Activated CD4-positive, alpha-beta T cell treated with anti-CD3 and anti-CD28 coated beads, Interleukin-2, amount 50 U/mL, for 48 hours (primary cell): Measurements from ENCODE around the gene VWA7.

ENCODE experiments used
- DNase-seq, 2 experiments: peaks; one replicate each; pipeline ENCODE4 v3.0.0-alpha.2; 2020

Gene VWA7

GRCh38 chr6:31776485-31776988 is 591 bp downstream of the VWA7 start:
- DNase-seq, result peak in 1 of 2 experiments; percentile 22

- DNase-seq, result no peak
These were observed 1.3 kb downstream of the VWA7 start for GRCh38 chr6:31775633-31776484.

GRCh38 chr6:31775184-31775583 is 1.9 kb downstream of the VWA7 start:
- no peak for DNase-seq

- peak in 1 of 2 experiments; percentile 24 for DNase-seq
These were observed 5.2 kb downstream of the VWA7 start for GRCh38 chr6:31771992-31772358.

- no peak for DNase-seq
These were observed 6.3 kb downstream of the VWA7 start for GRCh38 chr6:31770860-31771259.

- DNase-seq, result peak; percentile 88 to 92
These were observed 7.3 kb downstream of the VWA7 start for GRCh38 chr6:31769684-31770371.

- no peak for DNase-seq
These were observed 8.5 kb downstream of the VWA7 start for GRCh38 chr6:31768363-31769257.

GRCh38 chr6:31767096-31767645 is 10.0 kb downstream of the VWA7 start:
- no peak for DNase-seq

GRCh38 chr6:31765910-31766794 is 11.0 kb downstream of the VWA7 start:
- no peak for DNase-seq

- DNase-seq, result no peak
These were observed 11.6 kb downstream of the VWA7 start for GRCh38 chr6:31765559-31765909.

GRCh38 chr6:31764198-31764597 is 12.9 kb downstream of the VWA7 start:
- DNase-seq, result no peak

GRCh38 chr6:31763619-31763940 is 13.5 kb downstream of the VWA7 start:
- DNase-seq, result no peak

- DNase-seq, result no peak
These were observed 14.1 kb downstream of the VWA7 start for GRCh38 chr6:31762878-31763618.

- no peak for DNase-seq
These were observed 14.8 kb downstream of the VWA7 start, which contains the start of gene SAPCD1 for GRCh38 chr6:31762356-31762755. SAPCD1 (plus strand) TSS chr6:31762656; CDS start chr6:31763055, 399 bp downstream.

GRCh38 chr6:31761343-31761742 is 15.8 kb downstream of the VWA7 start:
- DNase-seq, result no peak

GRCh38 chr6:31760790-31761189 is 16.3 kb downstream of the VWA7 start:
- DNase-seq, result no peak

GRCh38 chr6:31758281-31758680 is 18.8 kb downstream of the VWA7 start:
- DNase-seq, result no peak

- DNase-seq, result no peak
These were observed 24.3 kb downstream of the VWA7 start for GRCh38 chr6:31752739-31753319.

- DNase-seq, result no peak
These were observed 26.6 kb downstream of the VWA7 start for GRCh38 chr6:31750411-31751022.
